Neutrophil (primary cell): ENCODE results near the gene SMAGP.

Source experiments
- H3K27ac ChIP-seq: fragments of 200-600 bp; sonication (generic); 2 replicates; pipeline ENCODE4 v1.5.1; 2016; ENCODE audit warnings: mild to moderate bottlenecking, moderate library complexity
- H3K27me3 ChIP-seq: fragments of 200-600 bp; sonication (generic); 2 replicates; pipeline ENCODE4 v1.6.0; 2016; ENCODE audit warnings: mild to moderate bottlenecking
- H3K36me3 ChIP-seq: fragments of 200-600 bp; sonication (generic); 2 replicates; pipeline ENCODE4 v1.5.1; 2017
- H3K4me1 ChIP-seq, 2 experiments: fragments of 200-600 bp in 1 of 2; sonication (generic) in 1 of 2; 1 replicate in 1 of 2; 2 replicates in 1 of 2; pipeline versions ENCODE4 v1.5.1 to v1.6.1; 2013 to 2016; ENCODE audit warnings: low read depth in 1 of 2, low read length in 1 of 2, mild to moderate bottlenecking in 1 of 2, moderate library complexity in 1 of 2; ENCODE audit not compliant: control insufficient read depth in 1 of 2, insufficient read depth in 1 of 2
- H3K4me3 ChIP-seq, 2 experiments: fragments of 200-600 bp in 1 of 2; sonication (generic) in 1 of 2; 1 replicate in 1 of 2; 2 replicates in 1 of 2; pipeline ENCODE4 v1.5.1; 2013 to 2016; ENCODE audit warnings: low read depth in 1 of 2, low read length in 1 of 2, mild to moderate bottlenecking in 1 of 2, moderate library complexity in 1 of 2
- H3K9me3 ChIP-seq: fragments of 200-600 bp; sonication (generic); 2 replicates; pipeline ENCODE4 v1.5.1; 2016
- CTCF ChIP-seq: fragments of 200-600 bp; sonication (generic); IDR thresholded peaks from 2 replicates; pipeline ENCODE4 v1.5.1; 2016; ENCODE audit warnings: antibody characterized with exemption

SMAGP gene

DNA sequence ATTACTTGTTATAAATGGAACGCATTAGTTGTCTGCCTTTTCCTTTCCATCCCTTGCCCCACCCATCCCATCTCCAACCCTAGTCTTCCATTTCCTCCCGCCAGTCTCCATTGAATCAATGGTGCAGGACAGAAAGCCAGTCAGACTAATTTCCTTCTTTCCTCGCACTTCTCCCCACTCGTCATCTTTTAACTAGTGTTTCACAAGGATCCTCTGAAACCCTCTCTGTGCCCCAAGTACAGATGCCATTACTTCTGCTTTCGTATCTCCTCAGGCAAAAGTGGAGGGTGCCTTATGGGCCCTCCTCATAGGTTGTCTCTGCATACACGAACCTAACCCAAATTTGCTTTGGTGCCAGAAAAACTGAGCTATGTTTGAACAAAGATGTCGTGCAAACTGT lies 27.3 kb downstream of the SMAGP start:
- Histone ChIP-seq H3K4me3 (peak overlapping the region; percentile 10 to 97), H3K27me3 (no peaks in the 10 kb centered on the region), H3K36me3 (peaks cover 60% of the 10 kb centered on the region), H3K9me3 (peaks cover 5% of the 10 kb centered on the region), H3K27ac (peak overlapping the region; percentile 100), H3K4me1 (peaks cover 88 to 89% of the 10 kb centered on the region in 2 experiments)
- TF ChIP-seq CTCF: no peak

DNA sequence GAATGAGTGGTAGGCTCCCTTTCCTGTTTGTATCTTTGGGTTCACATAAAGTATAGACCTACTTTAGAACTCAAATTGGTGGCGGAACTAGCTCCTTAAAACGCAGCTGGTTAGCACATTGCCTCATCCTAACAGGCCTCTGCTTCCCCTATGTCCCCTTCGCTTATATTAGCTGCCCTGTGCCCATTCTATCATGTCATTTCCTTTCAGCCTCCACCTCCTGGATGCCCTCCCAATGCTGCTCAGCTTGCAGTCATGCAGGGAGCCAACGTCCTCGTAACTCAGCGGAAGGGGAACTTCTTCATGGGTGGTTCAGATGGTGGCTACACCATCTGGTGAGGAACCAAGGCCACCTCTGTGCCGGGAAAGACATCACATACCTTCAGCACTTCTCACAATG lies 28.1 kb downstream of the SMAGP start:
- TF ChIP-seq CTCF: no peak

GRCh38 chr12:51240971-51241370 lies 29.2 kb downstream of the SMAGP start:
- H3K4me3 ChIP-seq: peak overlapping the region; percentile 86 to 97
- no peaks in the 10 kb centered on the region for H3K27me3 ChIP-seq
- peak overlapping the region; percentile 100 for H3K27ac ChIP-seq

More for the DNA sequence above, 28.1 kb downstream of the SMAGP start:
- Histone ChIP-seq H3K36me3 (peaks cover 60% of the 10 kb centered on the region), H3K9me3 (peaks cover 5% of the 10 kb centered on the region), H3K27me3 (no peaks in the 10 kb centered on the region), H3K27ac (peak overlapping the region; percentile 100), H3K4me1 (peaks cover 82 to 85% of the 10 kb centered on the region in 2 experiments), H3K4me3 (peak overlapping the region; percentile 10 to 97)

DNA sequence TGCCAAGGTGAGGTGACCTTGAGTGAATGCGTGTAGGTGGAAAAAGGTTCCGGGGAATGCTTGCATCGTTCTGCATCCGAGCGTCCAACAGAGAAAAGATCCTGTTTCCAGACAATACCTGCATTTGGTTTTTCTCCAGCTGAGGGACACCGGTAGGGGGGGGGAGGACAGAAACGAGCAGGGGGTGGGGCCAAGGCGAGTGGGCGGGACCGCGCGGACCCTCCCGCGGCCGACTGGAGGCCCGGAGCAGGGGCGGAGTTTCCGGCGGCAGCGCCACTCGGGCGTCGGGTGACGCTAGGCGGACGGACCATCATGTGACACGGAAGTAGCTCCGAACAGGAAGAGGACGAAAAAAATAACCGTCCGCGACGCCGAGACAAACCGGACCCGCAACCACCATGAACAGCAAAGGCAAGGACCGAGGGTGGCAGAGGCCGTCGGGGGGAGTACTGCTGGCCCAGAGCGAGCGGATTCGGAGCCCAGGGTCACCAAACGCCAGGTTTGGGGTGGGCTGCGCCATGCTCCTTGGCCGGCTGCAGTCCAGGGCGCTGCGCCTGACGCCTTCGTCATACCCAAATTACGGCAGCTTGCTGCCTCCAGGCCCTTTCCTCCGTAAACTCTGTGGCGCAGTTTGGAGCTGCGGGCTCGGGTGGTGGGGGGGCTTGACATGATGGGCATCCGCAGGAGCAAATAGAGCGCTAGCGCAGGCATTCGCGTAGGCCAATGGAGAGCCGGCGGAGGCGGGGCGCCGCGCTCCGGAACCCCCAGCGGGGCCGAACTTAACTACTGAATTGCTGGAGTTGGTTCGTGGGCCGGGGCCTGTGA lies 31.5 kb downstream of the SMAGP start, which contains the start of gene DAZAP2:
TSS of gene DAZAP2 (plus strand) at position 317 of the 825 bp plus-strand sequence. CDS start at position 399, 82 bp downstream.
- Histone ChIP-seq H3K4me1 (peaks cover 57 to 67% of the 10 kb centered on the region in 2 experiments), H3K27me3 (no peaks in the 10 kb centered on the region), H3K4me3 (peak within 1 kb of the TSS; percentile 86 to 97), H3K27ac (peak within 1 kb of the TSS; percentile 100), H3K9me3 (peaks cover 5% of the 10 kb centered on the region), H3K36me3 (peaks cover 43% of the 10 kb centered on the region)
- TF ChIP-seq CTCF: peak; percentile 76

More at GRCh38 chr12:51240971-51241370, 29.2 kb downstream of the SMAGP start:
- no peak for TF ChIP-seq CTCF
- peaks cover 5% of the 10 kb centered on the region for H3K9me3 ChIP-seq
- H3K36me3 ChIP-seq: peaks cover 60% of the 10 kb centered on the region
- peaks cover 78 to 85% of the 10 kb centered on the region in 2 experiments for H3K4me1 ChIP-seq

GRCh38 chr12:51238037-51238509 lies 32.1 kb downstream of the SMAGP start:
- TF ChIP-seq CTCF: no peak
- Histone ChIP-seq H3K27me3 (no peaks in the 10 kb centered on the region), H3K27ac (peak overlapping the region; percentile 100), H3K36me3 (peaks cover 36% of the 10 kb centered on the region), H3K9me3 (peaks cover 5% of the 10 kb centered on the region), H3K4me3 (peak overlapping the region; percentile 86 to 97), H3K4me1 (peaks cover 50 to 60% of the 10 kb centered on the region in 2 experiments)
